Endothelial cell of umbilical vein (primary cell): ENCODE data around the gene DNAH9. TPM values are rescaled to one million over a fixed set of nuclear protein-coding genes. Genes with fewer than 3 reads are reported as not detected.

Experiments
- BruUV-seq: library from RNA; stranded (reverse); fragments of 400-500 nt; replicated peaks from 2 replicates; lab custom pipeline; 2021; lab: Mats Ljungman, UMichigan
- CTCF ChIA-PET: fragments of 300-600, 350-600 bp; sonication (Branson Sonifier 250); formaldehyde crosslinking; loops from one replicate; lab custom pipeline; 2021; ENCODE audit warnings: antibody characterized with exemption, inconsistent platforms; lab: Charles Lee
- POLR2A ChIA-PET: fragments of 300-600, 350-600 bp; sonication (Branson Sonifier 250); formaldehyde crosslinking; loops from one replicate; lab custom pipeline; 2021; ENCODE audit warnings: antibody characterized with exemption, inconsistent platforms; lab: Charles Lee
- DNase-seq: peaks from one replicate; pipeline ENCODE4 v3.0.0-alpha.2; 2011; ENCODE audit warnings: low read depth, low spot score
- FAIRE-seq: peaks from 2 replicates; lab custom pipeline; 2011; peaks lifted over from hg19 to GRCh38; lab: Jason Lieb, UNC
- H2AFZ ChIP-seq: 2 replicates; pipeline ENCODE4 v1.6.0; 2012; ENCODE audit warnings: low read depth, low read length, control low read depth, inconsistent platforms
- H3K27ac ChIP-seq: 2 replicates; pipeline ENCODE4 v1.5.1; 2011; ENCODE audit warnings: low read depth, mild to moderate bottlenecking, control low read depth, low read length, moderate library complexity; ENCODE audit not compliant: insufficient read depth
- H3K27me3 ChIP-seq, 2 experiments: 2 replicates each; pipeline versions ENCODE4 v1.6.0 to v1.6.1; 2011; ENCODE audit warnings: low read length in 2 of 2, mixed read lengths in 1 of 2; ENCODE audit not compliant: control insufficient read depth in 2 of 2, insufficient read depth in 2 of 2
- H3K36me3 ChIP-seq, 2 experiments: 2 replicates in 1 of 2; 3 replicates in 1 of 2; pipeline ENCODE4 v1.5.1; 2011; ENCODE audit warnings: low read length in 2 of 2, mild to moderate bottlenecking in 1 of 2, moderate library complexity in 1 of 2; ENCODE audit not compliant: control insufficient read depth in 2 of 2, insufficient read depth in 2 of 2; ENCODE audit errors: extremely low read depth in 1 of 2
- H3K4me1 ChIP-seq: 3 replicates; pipeline ENCODE4 v1.5.1; 2011; ENCODE audit warnings: mild to moderate bottlenecking, low read length; ENCODE audit not compliant: control insufficient read depth, insufficient read depth; ENCODE audit errors: extremely low read depth
- H3K4me2 ChIP-seq: 2 replicates; pipeline ENCODE4 v1.6.1; 2011; ENCODE audit warnings: low read length, control low read depth, mixed read lengths; ENCODE audit not compliant: insufficient read depth
- H3K4me3 ChIP-seq, 3 experiments: fragments of 200-600 bp in 1 of 3; sonication (generic), shearing (Covaris generic) in 1 of 3; replicated peaks in 1 of 3; 2 replicates each; pipeline ENCODE4 v1.5.1; 2011 to 2016; ENCODE audit warnings: control low read depth in 3 of 3, low read length in 3 of 3, mild to moderate bottlenecking in 2 of 3, inconsistent platforms in 1 of 3, low read depth in 1 of 3, moderate library complexity in 1 of 3; ENCODE audit not compliant: insufficient read depth in 1 of 3
- H3K79me2 ChIP-seq: 2 replicates; pipeline ENCODE4 v1.6.0; 2012; ENCODE audit warnings: low read length, inconsistent platforms; ENCODE audit not compliant: control insufficient read depth, insufficient read depth
- H3K9ac ChIP-seq: replicated peaks from 2 replicates; pipeline ENCODE3; 2011; ENCODE audit warnings: low read length, control low read depth; ENCODE audit not compliant: insufficient read depth; ENCODE audit errors: extremely low read depth
- H3K9me1 ChIP-seq: replicated peaks from 3 replicates; pipeline ENCODE4 v1.6.0; 2011; ENCODE audit warnings: mild to moderate bottlenecking, low read length; ENCODE audit not compliant: control insufficient read depth, insufficient read depth; ENCODE audit errors: extremely low read depth
- H3K9me3 ChIP-seq: replicated peaks from 2 replicates; pipeline ENCODE4 v1.5.1; 2012; ENCODE audit warnings: low read length, inconsistent platforms; ENCODE audit not compliant: control insufficient read depth, insufficient read depth
- H4K20me1 ChIP-seq: replicated peaks from 2 replicates; pipeline ENCODE3; 2011; ENCODE audit warnings: mild to moderate bottlenecking, low read length; ENCODE audit not compliant: control insufficient read depth, insufficient read depth; ENCODE audit errors: extremely low read depth
- EZH2 ChIP-seq: IDR thresholded peaks from 2 replicates; pipeline ENCODE4 v1.6.1; 2012; ENCODE audit warnings: borderline replicate concordance, low read depth, mild to moderate bottlenecking, moderate library complexity, low read length, inconsistent platforms; ENCODE audit not compliant: severe bottlenecking
- JUN ChIP-seq: IDR thresholded peaks from 2 replicates; pipeline ENCODE4 v1.6.1; 2011; ENCODE audit warnings: borderline replicate concordance, low read depth; ENCODE audit not compliant: insufficient read length, insufficient read depth
- MYC ChIP-seq: IDR thresholded peaks from one replicate; pipeline ENCODE4 v1.6.1; 2011; ENCODE audit warnings: mild to moderate bottlenecking, low read depth, low read length
- dilution Hi-C: fragments of 300-500 bp; cut with MboI; formaldehyde crosslinking; loops from one replicate; pipeline ENCODE4 v1.15.0; 2019; ENCODE audit warnings: low sequenced_read_pairs; ENCODE audit not compliant: extremely low pct_ligation_motif_present
- intact Hi-C: fragments of 100-400 bp; cut with micrococcal nuclease; formaldehyde crosslinking; loops from one replicate; pipeline ENCODE4 v1.10.0; 2022
- polyA plus RNA-seq, 4 experiments: library from polyadenylated mRNA; depleted of rRNA in 3 of 4; stranded (reverse) in 3 of 4; unstranded in 1 of 4; fragments of >200 nt; gene quantifications; 2 replicates each; pipeline versions ENCODE4 v1.2.1 to v1.2.3, GENCODE V29; 2011 to 2012; ENCODE audit warnings: missing spikeins in 1 of 4
- total RNA-seq: library from RNA; stranded (reverse); gene quantifications from 2 replicates; pipeline ENCODE4 v1.2.3, GENCODE V29; 2021
- TF ChIP-seq, protein P1 (sequence below), 2 donors: IDR thresholded peaks; 1 replicate in 1 of 2; 2 replicates in 1 of 2; pipeline ENCODE4 v1.5.1; 2011; ENCODE audit warnings: low read length in 2 of 2, mild to moderate bottlenecking in 2 of 2, moderate library complexity in 2 of 2, control low read depth in 1 of 2, inconsistent platforms in 1 of 2, low read depth in 1 of 2; ENCODE audit not compliant: insufficient read depth in 1 of 2; ENCODE audit errors: extremely low read depth in 1 of 2

The DNAH9 gene
- total and polyA plus RNA-seq, 2 donors (not counting 3 experiments of a cell fraction or from before 2014, with no cell fraction given): not detected

DNA sequence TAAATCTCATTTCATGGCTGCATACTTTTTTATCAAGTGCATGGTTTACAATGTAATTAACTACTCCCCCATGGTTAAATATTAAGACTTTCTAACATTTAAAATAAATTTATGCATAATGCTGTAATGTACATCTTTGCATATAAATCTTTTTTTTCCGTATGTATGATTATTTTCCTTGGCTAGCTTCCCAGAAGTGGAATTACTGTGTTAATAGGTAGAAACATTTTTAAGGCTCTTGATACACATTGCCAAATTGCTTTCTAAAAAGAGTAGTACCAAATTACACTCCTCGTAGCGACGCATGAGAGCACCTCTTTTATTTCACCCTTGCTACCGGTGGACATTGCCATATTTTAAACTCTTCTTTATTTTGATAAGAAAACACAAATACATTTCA is 141.1 kb downstream of the DNAH9 start:
- no peaks in the 10 kb centered on the region for H3K79me2 ChIP-seq
- no peak overlapping the region for H3K4me3 ChIP-seq
- no peak overlapping the region for H2AFZ ChIP-seq
- FAIRE-seq (no peak), DNase-seq (no peak)
- H3K9me3 ChIP-seq: peaks cover under 1% of the 10 kb centered on the region
- no peaks in the 10 kb centered on the region for H3K4me1 ChIP-seq
- dilution Hi-C loops (no loop called here), intact Hi-C loops (no loop called here)
- BruUV-seq: no TSS peak
- H3K9ac ChIP-seq: no peak overlapping the region
- no peaks in the 10 kb centered on the region for H4K20me1 ChIP-seq
- no peaks in the 10 kb centered on the region for H3K36me3 ChIP-seq
- ChIA-PET POLR2A (no interaction called here), CTCF (no interaction called here)
- no peaks in the 10 kb centered on the region for H3K9me1 ChIP-seq
- TF ChIP-seq EZH2 (no peak), JUN (no peak)
- no peaks in the 10 kb centered on the region for H3K27me3 ChIP-seq
- H3K4me2 ChIP-seq: no peak overlapping the region
- H3K27ac ChIP-seq: no peak overlapping the region

DNA sequence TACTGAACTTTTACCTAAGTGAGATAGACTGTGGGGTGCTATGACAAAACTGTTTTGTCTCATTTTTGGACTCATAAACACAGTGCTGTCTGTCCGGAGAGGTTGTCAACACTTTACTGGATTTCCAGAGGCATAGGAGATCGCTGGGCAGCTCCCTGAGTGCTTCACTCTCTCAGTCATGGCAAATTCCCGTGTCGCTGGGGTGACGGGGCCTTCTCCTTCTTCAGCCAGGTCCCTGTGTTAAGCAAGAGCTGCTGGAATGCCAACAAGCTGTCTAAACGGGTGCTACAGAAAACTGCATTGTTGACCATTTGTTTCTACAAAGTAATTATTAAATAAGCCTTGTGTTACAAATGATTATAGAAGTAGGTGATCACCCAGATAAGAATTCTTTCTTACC is 141.6 kb downstream of the DNAH9 start:
- no peaks in the 10 kb centered on the region for H4K20me1 ChIP-seq
- peaks cover 2% of the 10 kb centered on the region for H3K9me3 ChIP-seq
- no TSS peak for BruUV-seq
- H3K9ac ChIP-seq: no peak overlapping the region
- intact Hi-C loops (no loop called here), dilution Hi-C loops (no loop called here)
- FAIRE-seq (no peak), DNase-seq (no peak)
- H3K27ac ChIP-seq: no peak overlapping the region
- H3K36me3 ChIP-seq: no peaks in the 10 kb centered on the region
- H3K27me3 ChIP-seq: no peaks in the 10 kb centered on the region
- TF ChIP-seq MYC (no peak), JUN (no peak)
- TF ChIP-seq, protein P1, sequence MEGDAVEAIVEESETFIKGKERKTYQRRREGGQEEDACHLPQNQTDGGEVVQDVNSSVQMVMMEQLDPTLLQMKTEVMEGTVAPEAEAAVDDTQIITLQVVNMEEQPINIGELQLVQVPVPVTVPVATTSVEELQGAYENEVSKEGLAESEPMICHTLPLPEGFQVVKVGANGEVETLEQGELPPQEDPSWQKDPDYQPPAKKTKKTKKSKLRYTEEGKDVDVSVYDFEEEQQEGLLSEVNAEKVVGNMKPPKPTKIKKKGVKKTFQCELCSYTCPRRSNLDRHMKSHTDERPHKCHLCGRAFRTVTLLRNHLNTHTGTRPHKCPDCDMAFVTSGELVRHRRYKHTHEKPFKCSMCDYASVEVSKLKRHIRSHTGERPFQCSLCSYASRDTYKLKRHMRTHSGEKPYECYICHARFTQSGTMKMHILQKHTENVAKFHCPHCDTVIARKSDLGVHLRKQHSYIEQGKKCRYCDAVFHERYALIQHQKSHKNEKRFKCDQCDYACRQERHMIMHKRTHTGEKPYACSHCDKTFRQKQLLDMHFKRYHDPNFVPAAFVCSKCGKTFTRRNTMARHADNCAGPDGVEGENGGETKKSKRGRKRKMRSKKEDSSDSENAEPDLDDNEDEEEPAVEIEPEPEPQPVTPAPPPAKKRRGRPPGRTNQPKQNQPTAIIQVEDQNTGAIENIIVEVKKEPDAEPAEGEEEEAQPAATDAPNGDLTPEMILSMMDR (IDR thresholded peaks at IDR 0.05; ENCODE audit: extremely low read depth in 1 of 2, insufficient read depth in 1 of 2, low read depth in 1 of 2, low read length in 2 of 2): no peak
- ChIA-PET POLR2A (no interaction called here), CTCF (no interaction called here)
- H2AFZ ChIP-seq: no peak overlapping the region
- H3K4me3 ChIP-seq: no peak overlapping the region
- H3K9me1 ChIP-seq: no peaks in the 10 kb centered on the region
- no peaks in the 10 kb centered on the region for H3K79me2 ChIP-seq
- no peak overlapping the region for H3K4me2 ChIP-seq
- no peaks in the 10 kb centered on the region for H3K4me1 ChIP-seq
